GM12873 (cell line): ENCODE results near the gene PGF.

Source experiments
- TF ChIP-seq, protein P1 (sequence below): IDR thresholded peaks from 2 replicates; pipeline ENCODE4 v1.5.1; 2012; ENCODE audit warnings: low read depth, mild to moderate bottlenecking, moderate library complexity, low read length, control low read depth; ENCODE audit not compliant: insufficient read depth; ENCODE audit errors: missing control alignments

Gene PGF

DNA sequence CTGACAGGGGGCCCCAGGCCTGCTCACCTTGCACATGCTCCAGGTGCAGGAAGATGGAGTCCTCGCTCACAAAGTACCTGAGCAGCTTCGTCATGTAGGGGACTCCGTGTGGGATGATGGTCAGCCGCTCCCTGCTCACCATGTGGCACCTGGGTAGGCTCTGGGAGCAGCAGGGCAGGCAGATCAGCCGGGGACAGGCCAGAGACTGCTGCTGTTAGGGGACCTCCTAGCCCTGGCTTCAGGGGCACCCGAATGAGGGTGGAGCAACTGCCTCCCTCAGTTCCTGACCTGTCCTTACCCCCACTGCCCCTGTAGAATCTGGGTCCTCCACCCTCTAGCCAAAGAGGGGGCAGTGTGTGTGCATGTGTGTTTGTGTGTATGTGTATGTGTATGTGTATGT, 44.2 kb downstream of the PGF start:
- TF ChIP-seq, protein P1, sequence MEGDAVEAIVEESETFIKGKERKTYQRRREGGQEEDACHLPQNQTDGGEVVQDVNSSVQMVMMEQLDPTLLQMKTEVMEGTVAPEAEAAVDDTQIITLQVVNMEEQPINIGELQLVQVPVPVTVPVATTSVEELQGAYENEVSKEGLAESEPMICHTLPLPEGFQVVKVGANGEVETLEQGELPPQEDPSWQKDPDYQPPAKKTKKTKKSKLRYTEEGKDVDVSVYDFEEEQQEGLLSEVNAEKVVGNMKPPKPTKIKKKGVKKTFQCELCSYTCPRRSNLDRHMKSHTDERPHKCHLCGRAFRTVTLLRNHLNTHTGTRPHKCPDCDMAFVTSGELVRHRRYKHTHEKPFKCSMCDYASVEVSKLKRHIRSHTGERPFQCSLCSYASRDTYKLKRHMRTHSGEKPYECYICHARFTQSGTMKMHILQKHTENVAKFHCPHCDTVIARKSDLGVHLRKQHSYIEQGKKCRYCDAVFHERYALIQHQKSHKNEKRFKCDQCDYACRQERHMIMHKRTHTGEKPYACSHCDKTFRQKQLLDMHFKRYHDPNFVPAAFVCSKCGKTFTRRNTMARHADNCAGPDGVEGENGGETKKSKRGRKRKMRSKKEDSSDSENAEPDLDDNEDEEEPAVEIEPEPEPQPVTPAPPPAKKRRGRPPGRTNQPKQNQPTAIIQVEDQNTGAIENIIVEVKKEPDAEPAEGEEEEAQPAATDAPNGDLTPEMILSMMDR = no peak

DNA sequence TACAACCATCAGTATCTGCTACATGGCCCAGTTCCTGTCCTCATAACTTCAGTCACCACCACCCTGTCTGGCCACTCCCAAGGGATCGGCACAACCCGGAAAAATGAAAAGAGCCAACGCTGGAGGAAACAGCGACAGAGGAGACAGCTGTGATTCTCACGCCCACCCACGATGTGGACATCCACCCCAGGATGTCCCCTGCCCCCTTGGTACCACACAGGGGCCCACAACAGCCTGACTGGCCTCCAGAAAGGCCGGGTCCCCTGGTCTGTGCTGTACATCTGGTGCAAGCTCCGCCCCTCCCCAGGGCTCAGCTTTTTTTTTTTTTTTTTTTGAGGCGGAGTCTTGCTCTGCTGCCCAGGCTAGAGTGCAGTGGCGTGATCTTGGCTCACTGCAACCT, 44.8 kb downstream of the PGF start:
- TF ChIP-seq, protein P1 = no peak

DNA sequence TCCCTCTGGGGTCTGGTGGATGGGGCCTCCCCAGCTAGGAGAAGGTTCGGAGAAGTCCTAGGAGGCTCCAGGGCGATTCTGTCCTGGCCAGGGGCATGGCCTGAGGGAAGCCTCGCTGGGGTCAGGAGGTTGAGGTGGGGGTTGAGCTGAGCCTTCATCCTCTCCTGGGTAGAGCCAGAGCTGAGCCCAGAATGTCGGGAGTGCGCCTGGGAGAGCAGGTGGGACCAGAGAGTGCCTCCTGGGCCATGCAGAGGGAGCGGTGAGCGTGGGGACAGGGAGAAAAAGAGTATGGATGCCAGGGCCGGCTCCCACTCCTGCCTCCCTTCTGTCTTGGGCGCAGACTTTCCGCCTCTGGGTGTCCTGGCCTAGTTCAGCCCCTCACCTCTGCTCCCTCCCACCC, 45.5 kb downstream of the PGF start:
- TF ChIP-seq, protein P1 = no peak

DNA sequence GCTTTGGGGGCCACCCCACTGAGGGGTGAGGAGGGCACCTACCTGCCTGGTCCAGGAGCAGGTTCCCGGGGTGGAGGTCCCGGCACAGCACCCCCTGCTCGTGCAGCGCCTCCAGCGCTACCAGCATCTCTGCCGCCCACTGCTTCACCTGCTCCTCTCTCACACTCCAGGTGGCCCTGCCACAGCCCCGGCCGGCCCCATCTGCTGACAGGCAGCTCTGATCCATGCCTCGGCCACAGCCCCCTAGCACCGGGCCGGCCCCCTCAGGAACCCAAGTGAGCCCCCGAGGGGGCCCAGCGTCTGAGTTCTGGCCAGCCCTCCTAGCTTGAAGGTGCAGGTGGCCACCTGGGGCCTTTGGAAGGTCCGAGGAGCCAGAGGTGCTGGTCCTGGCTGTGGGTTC, 45.9 kb downstream of the PGF start:
- TF ChIP-seq, protein P1 = no peak

DNA sequence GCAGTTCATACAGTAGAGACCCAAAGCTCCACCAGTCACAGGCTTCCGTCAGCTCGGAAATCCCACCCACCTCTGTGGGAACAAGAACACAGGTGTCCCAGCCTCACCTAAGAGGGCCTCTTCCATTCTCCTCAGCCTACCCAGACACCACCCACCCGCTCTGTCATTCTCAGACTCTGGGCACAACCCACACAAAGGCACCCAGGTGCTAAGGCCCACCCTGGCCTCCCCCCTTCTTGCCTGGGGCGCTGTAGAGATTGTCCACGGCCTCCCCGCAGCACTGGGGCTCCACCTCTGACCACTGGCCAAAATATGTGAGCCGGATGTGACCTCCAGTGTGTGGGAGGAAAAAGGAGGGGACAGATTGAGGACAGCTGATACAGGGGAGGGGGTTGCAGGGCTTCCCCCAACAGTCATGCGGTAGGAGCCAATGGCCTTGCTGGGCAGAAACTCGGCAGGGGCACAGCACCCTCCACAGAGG, 46.5 kb downstream of the PGF start:
- TF ChIP-seq, protein P1 = no peak

DNA sequence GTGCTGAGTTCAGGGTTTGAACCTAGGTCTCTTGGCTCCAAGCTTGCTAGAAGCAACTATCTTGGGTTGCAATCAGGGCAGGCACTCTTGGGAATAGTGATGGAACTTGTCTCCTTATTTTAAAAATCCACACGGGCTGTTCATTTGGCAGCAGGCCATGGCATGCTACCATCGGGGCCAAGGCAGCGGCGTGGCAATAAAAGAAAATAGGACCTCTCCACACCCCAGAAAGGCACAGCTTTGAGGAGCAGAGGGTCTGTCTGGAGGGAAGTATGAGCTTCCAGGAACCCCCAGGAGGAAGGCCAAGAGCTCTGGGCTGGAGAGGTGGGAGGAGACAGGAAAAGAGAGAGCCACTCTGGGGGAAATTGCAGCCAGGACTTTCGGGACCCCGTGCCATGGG, 47.7 kb downstream of the PGF start:
- TF ChIP-seq, protein P1 = no peak

DNA sequence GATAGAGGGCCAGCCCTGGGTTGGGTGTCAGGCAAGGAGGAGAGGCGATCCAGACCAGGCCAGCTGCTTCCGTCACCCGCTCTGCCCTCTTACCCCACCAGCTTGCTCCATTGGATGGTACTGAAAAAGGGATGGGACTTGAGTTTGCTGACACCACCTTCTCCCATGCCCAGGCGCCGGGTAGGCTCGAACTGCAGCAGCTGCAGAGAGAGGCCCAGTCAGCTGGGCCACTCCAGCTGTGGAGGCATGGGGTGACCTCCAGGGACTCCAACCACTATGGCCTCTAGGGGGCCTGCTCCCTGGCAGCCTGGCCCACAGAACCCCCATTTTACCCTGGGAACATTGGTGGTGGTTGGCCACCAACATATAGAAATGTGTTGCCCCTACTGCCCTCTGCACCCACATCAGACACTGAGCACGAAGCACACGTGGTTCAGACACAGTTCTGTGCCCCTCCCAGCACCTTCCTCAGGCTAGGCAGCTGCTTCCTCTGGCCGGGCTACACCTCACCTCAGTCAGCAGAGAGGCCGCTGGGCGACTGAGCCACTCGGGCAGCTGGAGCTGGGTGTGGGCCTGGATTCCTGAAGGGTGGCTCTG, 48.4 kb downstream of the PGF start:
- TF ChIP-seq, protein P1 = peak; percentile 58
